Lower leg skin (tissue), 3 donors: ENCODE measurements around the gene DCBLD2.

ENCODE experiments used
- CTCF ChIP-seq, 3 donors: fragments of 450-650 bp; IDR thresholded peaks; one replicate each; pipeline ENCODE4 v1.5.1; 2016; ENCODE audit warnings: antibody characterized with exemption in 3 of 3, mild to moderate bottlenecking in 3 of 3, moderate library complexity in 2 of 3
- POLR2A ChIP-seq, 2 donors: fragments of 450-650 bp; IDR thresholded peaks; one replicate each; pipeline ENCODE4 v1.6.1; 2016 to 2017; ENCODE audit warnings: antibody characterized with exemption in 2 of 2, mild to moderate bottlenecking in 1 of 2, moderate library complexity in 1 of 2

GRCh38 chr3:98885851-98886250 lies 15.6 kb downstream of the DCBLD2 start:
- TF ChIP-seq CTCF (IDR thresholded peaks at IDR 0.05) (no peak), POLR2A (IDR thresholded peaks at IDR 0.05) (no peak)
